Loucy (cell line): ENCODE data around the gene CAPN8.

Experiments
- H2AFZ ChIP-seq: fragments of 200-600 bp; sonication (generic); 2 replicates; pipeline ENCODE4 v1.6.0; 2016; ENCODE audit warnings: antibody characterized with exemption, mild to moderate bottlenecking, low read length, moderate library complexity
- H3F3A ChIP-seq: fragments of 200-600 bp; 2 replicates; pipeline ENCODE4 v1.6.0; 2016; ENCODE audit warnings: antibody characterized with exemption, low read depth, mild to moderate bottlenecking
- H3K27me3 ChIP-seq: fragments of 200-600 bp; sonication (generic); 2 replicates; pipeline ENCODE4 v1.6.1; 2014; ENCODE audit warnings: low read length, mild to moderate bottlenecking; ENCODE audit not compliant: insufficient read depth, poor library complexity, severe bottlenecking
- H3K36me3 ChIP-seq: fragments of 200-600 bp; sonication (generic); 2 replicates; pipeline ENCODE4 v1.6.1; 2016; ENCODE audit warnings: low read length; ENCODE audit not compliant: insufficient read depth
- H3K4me1 ChIP-seq: fragments of 200-600 bp; sonication (generic); 2 replicates; pipeline ENCODE4 v1.5.1; 2014; ENCODE audit warnings: low read length, mild to moderate bottlenecking; ENCODE audit not compliant: insufficient read depth, poor library complexity, severe bottlenecking
- H3K4me2 ChIP-seq: fragments of 200-600 bp; sonication (generic); 2 replicates; pipeline ENCODE4 v1.6.0; 2014; ENCODE audit warnings: antibody characterized with exemption, low read length, low read depth, mild to moderate bottlenecking; ENCODE audit not compliant: poor library complexity, severe bottlenecking
- H3K4me3 ChIP-seq: fragments of 200-600 bp; sonication (generic); 2 replicates; pipeline ENCODE4 v1.5.1; 2014; ENCODE audit warnings: low read length, mild to moderate bottlenecking, mixed read lengths; ENCODE audit not compliant: poor library complexity, severe bottlenecking
- H3K79me2 ChIP-seq: fragments of 200-600 bp; sonication (generic); 2 replicates; pipeline ENCODE4 v1.6.1; 2014; ENCODE audit warnings: low read length; ENCODE audit not compliant: insufficient read depth
- H3K9ac ChIP-seq: fragments of 200-600 bp; sonication (generic); 2 replicates; pipeline ENCODE4 v1.6.0; 2014; ENCODE audit warnings: mild to moderate bottlenecking, low read depth, low read length, moderate library complexity; ENCODE audit not compliant: poor library complexity, severe bottlenecking
- H3K9me2 ChIP-seq: fragments of 200-600 bp; sonication (generic); replicated peaks from 2 replicates; pipeline ENCODE4 v1.6.1; 2016; ENCODE audit warnings: low read depth, low read length, mixed read lengths
- H3K9me3 ChIP-seq: fragments of 200-600 bp; sonication (generic); 2 replicates; pipeline ENCODE4 v1.6.1; 2014; ENCODE audit warnings: mild to moderate bottlenecking, antibody characterized with exemption, low read length, low read depth; ENCODE audit not compliant: insufficient read depth
- H4K20me1 ChIP-seq: fragments of 200-600 bp; sonication (generic); 2 replicates; pipeline ENCODE4 v1.6.0; 2014; ENCODE audit warnings: antibody characterized with exemption, low read length, mild to moderate bottlenecking; ENCODE audit not compliant: insufficient read depth, poor library complexity, severe bottlenecking
- CTCF ChIP-seq: fragments of 200-600 bp; sonication (generic); conservative IDR thresholded peaks from 2 replicates; pipeline ENCODE4 v1.5.1; 2014; ENCODE audit warnings: mild to moderate bottlenecking, antibody characterized with exemption, low read length
- EZH2phosphoT487 ChIP-seq: fragments of 200-600 bp; IDR thresholded peaks from 2 replicates; pipeline ENCODE4 v1.6.1; 2018; ENCODE audit warnings: antibody characterized with exemption, mild to moderate bottlenecking, moderate library complexity, borderline replicate concordance

Gene CAPN8

GRCh38 chr1:223713546-223714420, 48.3 kb upstream of the CAPN8 start:
- Histone ChIP-seq H3K9me2 (no peaks in the 10 kb centered on the region), H4K20me1 (no peaks in the 10 kb centered on the region), H3K4me1 (peaks cover 32% of the 10 kb centered on the region), H3K4me3 (peak overlapping the region; percentile 73), H3K36me3 (no peaks in the 10 kb centered on the region), H2AFZ (no peak overlapping the region), H3K9ac (no peak overlapping the region), H3K9me3 (no peaks in the 10 kb centered on the region), H3K4me2 (peak overlapping the region; percentile 67), H3K79me2 (no peaks in the 10 kb centered on the region), H3K27me3 (no peaks in the 10 kb centered on the region), H3F3A (no peaks in the 10 kb centered on the region)
- TF ChIP-seq EZH2phosphoT487 = no peak
- no peak for TF ChIP-seq CTCF

GRCh38 chr1:223712850-223713474, 47.5 kb upstream of the CAPN8 start:
- H2AFZ ChIP-seq = peak overlapping the region; percentile 93

GRCh38 chr1:223712194-223712849, 46.8 kb upstream of the CAPN8 start, which contains the start of gene CAPN2:
Gene CAPN2 (plus strand): TSS chr1:223712539. CDS start chr1:223712641, 102 bp downstream.
- H3K9me2 ChIP-seq = no peaks in the 10 kb centered on the region
- peaks cover 32% of the 10 kb centered on the region for H3K4me1 ChIP-seq
- H3K4me2 ChIP-seq = peak within 1 kb of the TSS; percentile 67
- no peaks in the 10 kb centered on the region for H3K9me3 ChIP-seq
- peak within 1 kb of the TSS; percentile 73 for H3K4me3 ChIP-seq
- no peaks in the 10 kb centered on the region for H3K79me2 ChIP-seq
- peak; percentile 53 for TF ChIP-seq CTCF
- no peak for TF ChIP-seq EZH2phosphoT487
- no peaks in the 10 kb centered on the region for H3K27me3 ChIP-seq
- peak within 1 kb of the TSS; percentile 61 for H3K9ac ChIP-seq
- peak within 1 kb of the TSS; percentile 93 for H2AFZ ChIP-seq
- H3F3A ChIP-seq = no peaks in the 10 kb centered on the region
- no peaks in the 10 kb centered on the region for H4K20me1 ChIP-seq
- no peaks in the 10 kb centered on the region for H3K36me3 ChIP-seq

More at GRCh38 chr1:223712850-223713474, 47.5 kb upstream of the CAPN8 start:
- H3K4me3 ChIP-seq = peak overlapping the region; percentile 73
- H3K4me2 ChIP-seq = peak overlapping the region; percentile 67
- H3K9me3 ChIP-seq = no peaks in the 10 kb centered on the region
- peaks cover 32% of the 10 kb centered on the region for H3K4me1 ChIP-seq
- no peaks in the 10 kb centered on the region for H3K79me2 ChIP-seq
- no peaks in the 10 kb centered on the region for H3K9me2 ChIP-seq
- H3K27me3 ChIP-seq = no peaks in the 10 kb centered on the region
- no peak for TF ChIP-seq EZH2phosphoT487
- TF ChIP-seq CTCF = no peak
- peak overlapping the region; percentile 61 for H3K9ac ChIP-seq
- H4K20me1 ChIP-seq = no peaks in the 10 kb centered on the region
- no peaks in the 10 kb centered on the region for H3K36me3 ChIP-seq
- no peaks in the 10 kb centered on the region for H3F3A ChIP-seq
